ENCODE data around the gene TTC13.

The TTC13 gene

DNA sequence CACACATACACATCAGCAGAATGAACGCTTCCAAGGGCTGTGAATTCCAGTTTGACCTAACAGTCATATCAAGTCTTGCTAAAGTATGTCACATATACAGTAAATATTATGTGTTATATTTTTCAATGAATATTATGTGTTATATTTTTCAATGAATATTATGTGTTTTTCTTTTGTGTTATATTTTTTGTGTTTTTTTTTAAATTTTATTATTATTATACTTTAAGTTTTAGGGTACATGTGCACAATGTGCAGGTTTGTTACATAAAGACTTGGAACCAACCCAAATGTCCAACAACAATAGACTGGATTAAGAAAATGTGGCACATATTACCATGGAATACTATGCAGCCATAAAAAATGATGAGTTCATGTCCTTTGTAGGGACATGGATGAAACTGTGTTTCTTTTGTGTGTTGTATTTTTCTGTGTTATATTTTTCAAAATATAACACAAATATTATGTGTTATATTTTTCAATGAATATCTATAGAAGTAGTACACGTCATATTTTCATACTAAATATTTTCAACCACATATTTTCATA, 35.5 kb downstream of the TTC13 start:
- DNase-seq (ENCODE audit: low read depth) = no peak

- no peak for DNase-seq (ENCODE audit: low read depth)
Observed at GRCh38 chr1:230940848-230941247, 37.8 kb downstream of the TTC13 start.

DNA sequence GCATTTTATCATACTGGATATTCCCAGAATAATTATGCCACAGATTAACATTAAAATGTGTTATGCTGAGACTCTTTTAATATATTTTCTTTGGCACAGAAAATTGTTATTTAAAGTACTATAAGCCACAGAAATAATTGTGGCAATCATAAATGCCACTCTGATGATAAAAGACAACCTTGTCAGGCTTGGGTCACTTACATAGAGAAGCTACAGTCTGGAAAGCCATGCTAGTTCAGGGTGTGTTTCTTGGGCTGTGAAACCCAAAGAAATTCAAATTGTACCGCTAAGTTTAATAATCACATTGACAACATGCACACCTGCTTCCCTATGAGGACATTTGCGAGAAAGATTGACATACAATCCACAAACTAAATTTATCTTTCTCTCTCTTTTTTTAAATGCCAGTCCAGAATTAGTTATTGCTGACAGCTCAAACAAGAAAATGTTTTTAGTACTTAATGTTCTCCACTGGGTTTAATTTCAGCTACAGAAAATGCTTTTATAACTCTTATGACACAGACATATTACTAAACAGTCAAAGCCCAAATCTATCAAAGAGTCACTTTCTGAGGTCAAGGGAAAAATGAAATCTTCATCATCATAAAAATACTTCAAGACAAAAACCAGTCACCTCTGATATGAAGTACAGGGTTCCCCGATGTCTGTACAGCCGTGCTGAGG, 38.7 kb downstream of the TTC13 start:
- DNase-seq (ENCODE audit: low read depth) = no peak

- no peak for DNase-seq (ENCODE audit: low read depth)
Observed at GRCh38 chr1:230938924-230939368, 39.7 kb downstream of the TTC13 start.

GRCh38 chr1:230937371-230937770, 41.3 kb downstream of the TTC13 start:
- no peak for DNase-seq (ENCODE audit: low read depth)

DNA sequence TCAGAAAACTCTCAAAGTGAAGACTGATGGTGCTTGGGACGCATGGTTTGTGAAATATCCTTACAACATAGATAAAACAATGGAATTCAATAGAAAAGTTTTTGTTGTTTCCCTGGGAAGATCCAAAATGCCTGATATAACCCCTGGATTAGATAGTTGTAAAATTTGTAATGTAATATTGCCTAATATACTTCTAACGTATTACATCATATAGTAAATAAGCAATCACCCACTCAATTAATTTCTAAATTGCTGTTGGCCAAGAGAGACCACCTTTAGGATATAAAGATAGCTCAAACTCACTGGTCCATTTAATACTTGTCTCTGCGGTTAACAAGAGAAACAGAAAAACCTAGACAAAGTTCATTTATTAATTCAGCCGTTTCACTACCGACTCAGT, 42.2 kb downstream of the TTC13 start:
- DNase-seq (ENCODE audit: low read depth) = no peak

- DNase-seq (ENCODE audit: low read depth) = no peak
Observed at GRCh38 chr1:230935852-230936251, 42.8 kb downstream of the TTC13 start.

DNA sequence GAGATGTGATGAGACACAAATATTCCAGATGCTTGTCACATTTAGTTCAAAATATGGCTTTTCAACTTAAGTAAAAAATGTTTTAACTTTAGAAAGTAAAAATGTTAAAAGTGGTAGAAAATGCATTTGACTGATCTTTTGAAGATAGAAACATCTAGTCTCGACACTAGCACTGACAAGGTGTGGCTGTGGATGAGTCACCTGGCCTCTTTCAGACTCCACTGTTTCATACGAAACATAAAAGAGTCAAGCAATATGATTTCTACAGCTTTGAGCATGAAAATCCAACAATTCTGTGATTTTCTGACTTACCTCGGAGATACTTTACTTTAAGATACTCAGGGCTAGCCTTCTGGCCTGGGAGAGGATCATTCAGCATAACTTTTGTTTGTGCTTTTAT, 47.7 kb downstream of the TTC13 start:
- DNase-seq (ENCODE audit: low read depth) = no peak

- DNase-seq (ENCODE audit: low read depth) = no peak
Observed at GRCh38 chr1:230926182-230926581, 52.5 kb downstream of the TTC13 start.

- DNase-seq (ENCODE audit: low read depth) = no peak
Observed at GRCh38 chr1:230925608-230926007, 53.1 kb downstream of the TTC13 start.

DNA sequence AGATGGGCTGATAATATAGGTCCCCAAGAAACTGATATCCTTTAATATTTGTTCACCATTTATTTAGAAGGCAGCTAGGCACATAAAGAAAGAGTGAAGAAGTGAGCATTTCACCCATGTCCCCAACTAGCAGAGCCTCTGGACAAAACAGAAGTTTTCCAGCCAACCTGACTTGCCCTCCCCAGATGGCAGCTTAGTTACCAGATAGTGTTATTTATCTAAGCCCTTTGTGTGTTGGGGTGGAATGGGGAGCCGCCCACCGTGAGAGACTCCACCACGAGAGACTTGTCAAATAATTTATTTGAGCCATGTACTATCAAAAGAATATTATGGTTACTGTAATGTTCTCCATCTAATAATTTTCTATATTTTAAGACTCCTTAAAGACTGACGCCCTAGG, 55.5 kb downstream of the TTC13 start:
- DNase-seq (ENCODE audit: low read depth) = no peak

DNA sequence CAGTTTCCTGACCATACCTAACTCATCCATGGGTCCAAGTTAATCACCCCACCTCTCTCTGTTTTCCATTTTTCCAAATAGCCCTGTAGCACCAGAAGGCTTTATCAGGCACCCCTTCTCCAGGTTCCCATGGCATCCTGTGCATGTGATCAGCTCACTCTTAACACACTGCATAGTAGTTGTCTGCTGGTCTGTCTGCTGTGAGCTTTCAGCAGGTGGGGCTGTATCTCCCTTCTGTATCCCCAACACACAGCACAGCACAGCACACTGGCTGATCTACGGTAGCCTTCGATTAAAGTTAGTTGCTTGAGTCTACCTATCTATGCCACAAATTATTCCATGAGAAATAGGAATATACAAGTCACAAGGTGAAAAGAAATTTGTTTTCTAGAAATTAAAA, 56.0 kb downstream of the TTC13 start:
- no peak for DNase-seq (ENCODE audit: low read depth)

DNA sequence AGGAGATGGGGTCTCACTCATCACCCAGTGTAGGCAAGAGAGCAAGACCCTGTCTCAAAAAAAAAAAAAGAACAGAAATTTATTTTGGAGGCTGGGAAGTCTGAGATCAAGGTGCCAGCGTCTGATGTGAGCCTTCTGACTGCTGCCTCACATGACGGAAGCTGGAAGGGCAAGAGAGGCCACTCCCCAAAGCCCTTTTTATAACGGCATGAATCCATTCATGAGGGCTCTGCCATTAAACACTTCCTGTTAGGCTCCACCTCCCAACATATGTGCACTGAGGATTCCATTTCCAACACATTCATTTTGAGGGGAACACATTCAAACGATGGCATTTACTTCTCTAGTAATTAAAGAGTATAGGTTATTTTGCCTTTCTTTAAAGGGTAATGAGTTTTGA, 59.5 kb downstream of the TTC13 start:
- no peak for DNase-seq (ENCODE audit: low read depth)

DNA sequence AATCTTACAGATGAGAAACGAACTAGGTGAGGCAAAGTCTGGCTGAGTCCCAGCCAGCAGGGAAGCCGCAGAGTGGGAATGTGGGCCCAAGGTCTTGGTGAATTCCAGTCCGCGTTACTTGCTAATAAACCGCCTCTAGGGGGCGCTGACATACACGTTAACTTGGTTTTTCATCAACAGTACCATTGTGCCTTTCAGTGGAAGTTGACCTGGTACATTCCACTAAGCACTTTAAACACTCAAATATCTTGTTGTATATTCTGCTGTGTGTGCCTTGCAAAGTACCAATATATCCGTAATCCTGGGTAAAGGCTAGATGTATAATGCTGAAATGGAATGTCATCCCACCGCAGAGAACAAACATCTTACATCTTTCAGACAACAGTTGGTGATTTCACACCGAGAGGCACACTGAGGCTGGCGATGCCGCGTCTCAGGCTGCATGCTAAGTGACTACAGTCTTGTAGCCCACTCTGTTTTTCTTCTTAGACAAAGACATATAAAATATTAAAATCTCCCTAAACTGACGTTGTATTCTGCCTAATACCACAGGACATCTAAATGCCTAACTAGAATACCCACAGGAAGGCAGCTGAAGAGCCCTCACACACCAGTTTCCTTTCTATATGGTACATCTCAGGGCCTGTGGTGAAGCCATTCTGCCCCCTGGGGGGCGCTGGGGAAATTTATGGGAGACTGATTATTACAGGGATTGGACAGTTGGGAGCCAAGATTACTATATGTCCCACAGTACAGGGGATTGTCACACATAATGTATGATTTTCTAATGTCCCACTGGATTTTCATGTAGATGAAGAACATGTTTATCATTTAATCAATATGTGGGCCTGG, 61.2 kb downstream of the TTC13 start:
- peak; percentile 52 for DNase-seq (ENCODE audit: low read depth)

DNA sequence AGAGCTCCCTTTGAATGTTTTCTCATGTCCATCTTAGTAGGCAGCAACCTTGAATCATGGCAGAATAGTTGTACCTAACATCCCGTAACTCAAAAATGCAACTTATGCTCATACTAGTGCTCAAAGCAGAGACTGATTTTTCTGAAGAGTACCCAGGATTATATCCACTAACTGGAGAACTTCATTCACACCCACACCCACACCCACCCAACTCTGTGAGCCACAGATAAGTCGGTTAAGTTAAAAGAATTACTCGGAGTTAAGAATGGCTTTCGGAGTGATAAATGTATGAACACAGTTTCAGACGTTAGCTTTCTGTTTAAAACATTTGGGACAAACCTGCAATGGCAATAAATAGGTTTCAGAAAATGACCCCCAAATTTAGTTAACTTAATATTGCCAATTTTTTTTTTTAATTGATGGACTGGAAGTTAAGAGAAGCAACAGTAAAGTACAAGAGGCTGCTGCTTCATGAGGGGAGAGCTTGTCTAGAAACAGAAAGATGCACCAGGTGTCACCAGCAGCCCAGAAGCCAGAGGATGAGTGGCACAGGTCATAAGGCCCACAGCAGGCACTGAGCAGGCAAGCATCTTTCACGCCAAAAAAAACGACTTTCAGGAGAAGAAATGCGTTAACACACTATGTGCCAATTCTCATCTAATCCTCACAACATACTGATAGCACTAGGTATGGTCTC, 61.9 kb downstream of the TTC13 start:
- no peak for DNase-seq (ENCODE audit: low read depth)

- DNase-seq (ENCODE audit: low read depth) = no peak
Observed at GRCh38 chr1:230915078-230915477, 63.6 kb downstream of the TTC13 start.

GRCh38 chr1:230913496-230913895, 65.2 kb downstream of the TTC13 start:
- no peak for DNase-seq (ENCODE audit: low read depth)

GRCh38 chr1:230910755-230911117, 67.9 kb downstream of the TTC13 start:
- no peak for DNase-seq (ENCODE audit: low read depth)

GRCh38 chr1:230909974-230910754, 68.5 kb downstream of the TTC13 start:
- DNase-seq (ENCODE audit: low read depth) = no peak

DNA sequence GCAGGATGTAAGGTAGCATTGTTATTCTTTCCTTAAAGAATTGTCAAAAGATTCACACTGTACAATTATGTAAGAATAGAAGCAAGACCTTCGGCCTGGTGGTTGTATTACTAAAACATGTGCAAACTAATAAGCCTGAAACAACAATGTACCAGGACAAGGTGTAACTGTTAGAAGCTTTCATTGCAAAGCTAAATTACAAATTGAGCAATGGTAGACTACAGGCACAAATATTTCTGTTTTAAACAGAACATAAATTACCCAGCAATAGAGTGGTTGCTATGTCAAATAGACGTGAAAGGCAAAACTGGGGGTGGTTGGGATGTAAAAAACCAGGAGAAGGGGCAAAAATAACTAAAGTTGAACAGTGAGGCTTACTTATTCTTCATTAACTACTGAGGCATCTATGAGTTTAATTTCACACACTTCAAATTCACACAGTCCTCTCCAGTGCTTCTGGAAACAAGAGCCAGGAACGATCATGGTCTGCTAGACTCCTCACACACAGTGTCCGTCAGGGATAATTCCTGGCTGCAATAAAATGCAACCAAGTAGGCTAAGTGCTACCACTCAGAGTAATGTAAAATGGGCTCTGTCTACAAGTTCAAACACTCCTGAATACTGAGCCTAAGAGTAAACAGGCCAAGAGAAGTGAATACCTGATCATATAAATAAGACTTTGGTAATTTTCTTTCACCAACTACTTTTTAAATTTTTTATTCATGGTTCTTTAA, 71.0 kb downstream of the TTC13 start:
- DNase-seq (ENCODE audit: low read depth) = no peak

GRCh38 chr1:230906226-230906625, 72.4 kb downstream of the TTC13 start:
- DNase-seq (ENCODE audit: low read depth) = no peak

Measured in HS-27A (cell line).